ENCODE data around the gene CLK2. TPM values are rescaled to one million over a fixed set of nuclear protein-coding genes. Genes with fewer than 3 reads are reported as not detected.

The CLK2 gene
- total RNA-seq, 1 experiment from 2014 or later, result 72.6 TPM

GRCh38 chr1:155267373-155267772, 5.9 kb downstream of the CLK2 start:
- Histone ChIP-seq H3K4me1 (ENCODE audit: control insufficient read depth in 1 of 2, insufficient read depth in 2 of 2, low read length in 2 of 2) (peaks cover 3 to 9% of the 10 kb centered on the region in 2 experiments; a peak in 3 of 4 replicates), H3K27ac (ENCODE audit: low read depth, low read length) (no peak overlapping the region), H2AFZ (ENCODE audit: low read depth, low read length, poor library complexity, severe bottlenecking) (no peak overlapping the region), H3K4me3 (replicated peaks in 1 of 2; ENCODE audit: low read depth in 1 of 2, low read length in 2 of 2) (no peak overlapping the region), H4K20me1 (ENCODE audit: insufficient read depth) (no peaks in the 10 kb centered on the region), H3K9me2 (ENCODE audit: insufficient read depth) (no peaks in the 10 kb centered on the region), H3K27me3 (ENCODE audit: insufficient read depth, low read length) (no peaks in the 10 kb centered on the region), H3K79me2 (ENCODE audit: insufficient read depth, low read length) (peaks cover 40% of the 10 kb centered on the region), H3K4me2 (ENCODE audit: low read length) (no peak overlapping the region), H3K9ac (ENCODE audit: low read length) (no peak overlapping the region), H3K9me3 (ENCODE audit: control insufficient read depth in 1 of 2, insufficient read depth in 1 of 2, low read depth in 1 of 2, low read length in 2 of 2) (no peaks in the 10 kb centered on the region), H3K36me3 (ENCODE audit: control insufficient read depth in 1 of 2, insufficient read depth in 2 of 2, low read length in 2 of 2) (peaks cover 59 to 75% of the 10 kb centered on the region in 2 experiments)
- DNase-seq (ENCODE audit: low read depth, low spot score) (no peak), ATAC-seq (no peak)
- RAD21 ChIA-PET (ENCODE audit: low non-redundant PET in 1 of 2, low total read pairs in 2 of 2, uncharacterized antibody in 2 of 2, unreplicated experiment in 2 of 2), result no interaction called here
- POLR2A ChIA-PET, result no interaction called here
- TF ChIP-seq TCF7L2 (IDR thresholded peaks at IDR 0.05; ENCODE audit: borderline replicate concordance, extremely low read depth, insufficient read depth, insufficient read length), result no peak
- intact Hi-C loops (cut with micrococcal nuclease), result no loop called here
- BruUV-seq (replicated peaks), result no TSS peak
- CTCF ChIA-PET, result interaction anchor here (1.0 kb wide), 1 partner anchor 94 kb away, joined by 3 read pairs; the partner anchor contains the start of gene KRTCAP2

- H3K9me3 ChIP-seq (ENCODE audit: control insufficient read depth in 1 of 2, insufficient read depth in 1 of 2, low read depth in 1 of 2, low read length in 2 of 2), result no peaks in the 10 kb centered on the region
- BruUV-seq (replicated peaks), result no TSS peak
- no peaks in the 10 kb centered on the region for H3K9me2 ChIP-seq (ENCODE audit: insufficient read depth)
- CTCF ChIA-PET, result interaction anchor here (1.1 kb wide), 1 partner anchor 16 kb away, joined by 3 read pairs; no protein-coding TSS in a partner anchor
- H3K4me1 ChIP-seq (ENCODE audit: control insufficient read depth in 1 of 2, insufficient read depth in 2 of 2, low read length in 2 of 2), result peaks cover 0 to 7% of the 10 kb centered on the region in 2 experiments; a peak in 3 of 4 replicates
- H3K27ac ChIP-seq (ENCODE audit: low read depth, low read length), result no peak overlapping the region
- RAD21 ChIA-PET (ENCODE audit: low non-redundant PET in 1 of 2, low total read pairs in 2 of 2, uncharacterized antibody in 2 of 2, unreplicated experiment in 2 of 2), result no interaction called here
- H3K4me3 ChIP-seq (replicated peaks in 1 of 2; ENCODE audit: low read depth in 1 of 2, low read length in 2 of 2), result no peak overlapping the region
- no peak overlapping the region for H3K9ac ChIP-seq (ENCODE audit: low read length)
- TF ChIP-seq MAX (IDR thresholded peaks at IDR 0.05) (no peak), EZH2phosphoT487 (IDR thresholded peaks at IDR 0.05; ENCODE audit: borderline replicate concordance) (no peak), ATF3 (IDR thresholded peaks at IDR 0.05) (no peak), ZBTB33 (IDR thresholded peaks at IDR 0.05; ENCODE audit: extremely low read depth, insufficient replicate concordance, low read length) (no peak), ELF1 (IDR thresholded peaks at IDR 0.05; ENCODE audit: borderline replicate concordance, low read depth) (no peak), YY1 (IDR thresholded peaks at IDR 0.05; ENCODE audit: extremely low read depth, insufficient replicate concordance, low read depth, low read length) (no peak), SRF (IDR thresholded peaks at IDR 0.05; ENCODE audit: low read depth) (no peak), TCF7L2 (IDR thresholded peaks at IDR 0.05; ENCODE audit: borderline replicate concordance, extremely low read depth, insufficient read depth, insufficient read length) (no peak), POLR2A (IDR thresholded peaks at IDR 0.05; ENCODE audit: borderline replicate concordance, extremely low read depth, insufficient read depth, insufficient read length) (no peak), ZFX (IDR thresholded peaks at IDR 0.05) (no peak), FOSL1 (IDR thresholded peaks at IDR 0.05; ENCODE audit: low read depth) (no peak), CEBPB (IDR thresholded peaks at IDR 0.05; ENCODE audit: low read depth) (no peak), ZNF274 (IDR thresholded peaks at IDR 0.05; ENCODE audit: low read depth, low read length) (no peak)
- H2AFZ ChIP-seq (ENCODE audit: low read depth, low read length, poor library complexity, severe bottlenecking), result no peak overlapping the region
- no peaks in the 10 kb centered on the region for H4K20me1 ChIP-seq (ENCODE audit: insufficient read depth)
- H3K4me2 ChIP-seq (ENCODE audit: low read length), result no peak overlapping the region
- intact Hi-C loops (cut with micrococcal nuclease), result no loop called here
- peaks cover 34% of the 10 kb centered on the region for H3K79me2 ChIP-seq (ENCODE audit: insufficient read depth, low read length)
- DNase-seq (ENCODE audit: low read depth, low spot score) (no peak), ATAC-seq (no peak)
- POLR2A ChIA-PET, result no interaction called here
- H3K36me3 ChIP-seq (ENCODE audit: control insufficient read depth in 1 of 2, insufficient read depth in 2 of 2, low read length in 2 of 2), result peaks cover 59 to 75% of the 10 kb centered on the region in 2 experiments
- no peaks in the 10 kb centered on the region for H3K27me3 ChIP-seq (ENCODE audit: insufficient read depth, low read length)
Measured at GRCh38 chr1:155266553-155266952, 6.8 kb downstream of the CLK2 start.
